CD4-positive, alpha-beta T cell treated with Interleukin-21 for 1 hour (primary cell): Measurements from ENCODE around the gene NFIL3.
"Not testable (repeated sequence)": the region's sequence is repeated elsewhere in the genome, so short reads cannot be mapped to it uniquely, and the experiment has no call there.

ENCODE experiments used
- DNase-seq: peaks from one replicate; pipeline ENCODE4 v3.0.0-alpha.2; 2020

The NFIL3 gene

GRCh38 chr9:91393826-91394225 lies 29.8 kb downstream of the NFIL3 start:
- DNase-seq: no peak

DNA sequence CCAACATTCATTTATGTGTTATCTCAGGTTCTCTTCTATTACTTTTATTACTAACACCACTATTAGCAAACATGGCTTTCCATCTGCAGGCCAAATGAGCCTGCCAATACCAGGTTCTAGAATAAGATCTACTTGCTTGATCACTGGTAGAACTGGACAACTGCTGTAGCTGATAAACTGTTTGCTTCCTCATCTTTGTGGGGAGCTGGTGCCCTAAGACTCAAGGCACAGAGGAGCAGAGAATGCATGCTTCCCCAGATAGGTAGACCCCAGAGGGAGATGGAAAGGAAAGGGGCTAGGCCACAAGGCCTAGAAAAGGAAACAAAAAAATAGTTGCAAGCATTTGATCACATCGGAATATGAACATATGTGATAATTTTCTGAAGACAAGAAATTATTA lies 31.2 kb downstream of the NFIL3 start:
- DNase-seq: no peak

- DNase-seq: no peak
Observed at GRCh38 chr9:91391818-91392217, 31.8 kb downstream of the NFIL3 start.

DNA sequence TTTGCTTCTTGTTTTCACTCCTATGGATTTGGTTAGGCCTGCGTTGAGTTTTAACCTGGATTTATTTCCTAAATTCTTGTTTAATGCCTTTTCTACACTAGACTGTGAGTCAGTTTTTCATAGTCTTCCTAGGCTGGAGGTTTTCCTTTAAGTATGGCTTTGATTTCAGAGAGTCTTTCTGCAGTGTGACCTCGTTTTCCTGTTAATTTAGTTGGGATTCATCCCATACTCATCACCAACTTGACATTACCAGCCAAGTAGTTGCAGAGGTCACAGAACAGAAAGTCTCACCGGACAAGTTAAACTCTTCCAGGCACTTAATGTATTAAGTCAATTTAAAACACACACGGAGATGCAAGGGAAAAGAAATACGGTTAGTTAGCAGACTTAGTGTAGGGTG lies 32.2 kb downstream of the NFIL3 start:
- DNase-seq: no peak

DNA sequence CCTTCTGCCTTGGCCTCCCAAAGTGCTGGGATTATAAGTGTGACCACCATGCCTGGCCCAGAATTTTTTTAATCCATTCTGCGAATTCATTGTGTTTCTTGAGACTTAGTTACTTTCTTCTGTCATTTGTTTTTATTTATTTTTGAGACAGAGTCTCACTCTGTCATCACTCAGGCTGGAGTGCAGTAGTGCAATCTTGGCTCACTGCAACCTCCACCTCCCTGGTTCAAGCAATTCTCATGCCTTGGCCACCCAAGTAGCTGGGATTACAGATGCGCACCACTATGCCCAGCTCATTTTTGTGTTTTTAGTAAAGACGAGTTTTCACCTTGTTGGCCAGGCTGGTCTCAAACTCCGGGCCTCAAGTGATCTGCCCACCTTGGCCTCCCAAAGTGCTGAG lies 33.9 kb downstream of the NFIL3 start:
- not testable (repeated sequence) for DNase-seq

DNA sequence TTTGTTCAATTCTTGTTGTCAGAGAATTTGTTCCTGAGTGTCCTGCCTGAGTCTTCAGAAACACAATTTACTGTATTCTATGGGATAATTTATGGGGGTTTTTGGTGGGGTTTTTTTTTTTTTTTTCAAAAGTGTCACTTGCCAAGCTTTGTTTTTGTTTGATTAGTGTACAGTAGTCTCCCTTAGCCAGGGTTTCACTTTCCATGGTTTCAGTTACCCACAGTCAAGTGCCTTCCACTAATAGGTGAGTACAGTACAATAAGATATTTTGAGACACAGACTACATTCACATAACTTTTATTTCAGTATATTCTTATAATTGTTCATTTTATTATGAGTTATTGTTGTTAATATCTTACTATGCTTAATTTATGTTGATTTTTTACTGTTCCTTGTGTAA lies 36.9 kb downstream of the NFIL3 start:
- DNase-seq: no peak

DNA sequence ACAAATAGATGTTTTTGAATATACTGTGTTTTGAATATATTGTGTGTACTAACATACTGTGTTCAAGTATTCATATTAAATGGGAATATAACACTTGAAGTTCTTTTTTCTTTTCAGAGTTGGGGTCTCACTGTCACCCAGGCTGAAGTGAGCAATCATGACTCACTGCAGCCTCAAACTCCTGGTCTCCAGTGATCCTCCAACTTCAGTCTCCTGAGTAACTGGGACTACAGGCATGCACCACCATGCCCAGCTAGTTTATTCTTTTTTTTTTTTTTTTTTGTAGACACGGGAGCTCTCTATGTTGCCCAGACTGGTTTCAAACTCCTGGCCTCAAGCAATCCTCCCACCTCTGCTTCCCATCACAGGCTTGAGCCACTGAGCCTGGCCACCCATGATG lies 38.7 kb downstream of the NFIL3 start:
- DNase-seq: no peak

- DNase-seq: no peak
Observed at GRCh38 chr9:91383577-91383976, 40.1 kb downstream of the NFIL3 start.

- DNase-seq: no peak
Observed at GRCh38 chr9:91382298-91382697, 41.3 kb downstream of the NFIL3 start.

DNA sequence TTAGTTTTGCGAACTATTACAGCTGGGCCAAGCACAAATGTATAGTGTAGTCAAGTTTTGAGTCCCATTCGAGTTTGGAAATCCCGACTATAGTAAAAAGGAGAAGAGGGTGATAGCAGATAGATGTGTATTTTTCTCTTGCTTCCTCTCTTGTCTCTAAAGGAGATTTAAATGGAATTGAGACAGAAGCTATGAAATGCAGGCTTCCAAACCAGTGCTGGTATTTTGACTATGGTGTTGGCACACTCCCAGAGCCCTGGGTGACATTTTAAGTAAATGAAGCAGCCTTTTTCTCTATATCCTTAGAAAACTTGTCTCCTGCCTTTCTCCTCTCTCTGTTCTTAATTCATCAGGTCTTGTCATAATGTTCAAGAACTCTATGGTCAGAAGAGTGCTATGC lies 44.2 kb downstream of the NFIL3 start:
- no peak for DNase-seq

DNA sequence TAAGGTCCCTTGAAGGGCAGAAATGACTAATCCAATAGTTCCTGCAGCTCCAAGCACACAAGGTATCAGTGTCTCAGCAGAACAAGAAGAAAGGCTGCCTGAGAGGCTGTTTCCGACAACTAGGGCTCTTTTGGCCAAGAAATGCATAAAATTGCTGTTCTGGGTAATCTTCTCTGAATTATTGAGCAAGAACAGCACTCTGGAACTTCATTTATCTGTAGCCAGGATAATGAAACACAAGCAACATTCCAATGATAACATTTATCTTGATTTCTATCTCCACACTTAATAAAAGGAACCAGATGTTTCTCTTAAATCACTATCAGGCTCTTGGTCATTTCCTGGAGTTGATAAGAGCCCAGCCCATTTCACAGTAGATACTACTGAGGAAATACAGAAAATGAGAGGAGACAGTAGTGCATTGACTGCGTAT lies 44.9 kb downstream of the NFIL3 start:
- no peak for DNase-seq

DNA sequence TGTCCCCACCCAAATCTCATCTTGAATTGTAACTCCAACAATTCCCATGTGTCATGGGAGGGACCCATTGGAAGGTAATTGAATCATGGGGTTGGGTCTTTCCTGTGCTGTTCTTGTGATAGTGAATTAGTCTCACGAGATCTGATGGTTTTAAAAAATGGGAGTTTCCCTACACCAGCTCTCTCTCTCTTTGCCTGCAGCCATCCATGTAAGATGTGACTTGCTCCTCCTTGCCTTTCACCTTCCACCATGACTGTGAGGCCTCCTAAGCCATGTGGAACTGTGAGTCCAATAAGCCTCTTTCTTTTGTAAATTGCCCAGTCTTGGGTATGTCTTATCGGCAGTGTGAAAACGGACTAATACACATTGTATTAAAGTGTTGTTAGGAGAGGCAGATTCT lies 45.6 kb downstream of the NFIL3 start:
- DNase-seq: not testable (repeated sequence)

DNA sequence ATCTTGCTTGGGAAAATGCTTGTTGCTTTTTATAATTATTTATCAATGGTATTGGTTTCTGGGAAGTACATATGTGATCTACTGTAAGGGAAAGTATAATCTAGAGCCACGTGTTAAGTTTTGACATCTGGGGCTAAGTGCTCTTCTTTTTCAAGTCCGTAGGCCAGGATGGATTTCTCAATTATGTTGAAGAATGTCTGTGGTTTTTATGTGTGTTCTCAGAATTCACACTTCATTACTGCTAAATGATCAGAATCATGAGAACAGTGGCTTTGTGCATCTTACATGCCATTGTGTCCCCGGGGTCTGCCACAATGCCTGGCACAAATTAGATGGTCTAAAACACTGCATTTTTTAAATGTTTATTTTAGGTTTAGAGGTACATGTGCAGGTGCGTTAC lies 47.4 kb downstream of the NFIL3 start:
- DNase-seq: no peak

DNA sequence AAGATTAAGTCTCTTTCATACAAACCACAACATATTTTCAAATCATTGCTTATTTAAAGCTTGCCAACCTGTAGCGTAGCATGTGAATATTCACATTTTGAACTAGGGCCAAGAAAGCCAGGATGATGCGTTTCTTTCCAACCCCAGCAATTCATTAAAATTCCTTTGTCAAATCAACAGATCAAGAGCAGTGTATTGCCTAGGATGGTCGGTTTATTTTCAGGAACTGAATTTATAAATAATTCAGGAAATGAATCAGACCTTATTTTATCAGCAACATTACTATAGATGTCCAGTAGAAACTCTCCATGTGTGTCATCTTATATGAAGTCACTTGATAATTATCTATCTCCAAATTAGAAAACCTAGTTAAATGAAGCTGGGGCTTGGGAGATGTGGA lies 48.7 kb downstream of the NFIL3 start:
- no peak for DNase-seq

DNA sequence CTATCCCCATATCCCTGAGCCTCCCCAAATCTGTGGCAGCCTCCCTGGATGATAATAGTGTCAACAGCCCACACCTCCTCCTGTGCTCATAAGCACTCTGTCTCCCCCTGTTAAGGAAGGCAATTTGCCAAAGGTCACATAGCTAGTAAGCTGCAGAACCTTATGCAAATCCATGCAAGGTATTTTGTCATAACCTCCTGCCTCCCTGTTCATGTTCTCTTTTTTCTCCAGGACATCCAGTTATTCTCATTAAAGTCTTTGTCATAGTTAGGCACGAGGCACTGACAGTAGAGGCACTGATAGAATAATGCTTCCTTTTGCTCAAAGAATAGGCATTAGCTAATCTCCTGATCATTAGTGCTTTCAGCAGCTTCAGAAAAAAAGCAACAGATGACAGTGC lies 51.7 kb downstream of the NFIL3 start:
- no peak for DNase-seq

DNA sequence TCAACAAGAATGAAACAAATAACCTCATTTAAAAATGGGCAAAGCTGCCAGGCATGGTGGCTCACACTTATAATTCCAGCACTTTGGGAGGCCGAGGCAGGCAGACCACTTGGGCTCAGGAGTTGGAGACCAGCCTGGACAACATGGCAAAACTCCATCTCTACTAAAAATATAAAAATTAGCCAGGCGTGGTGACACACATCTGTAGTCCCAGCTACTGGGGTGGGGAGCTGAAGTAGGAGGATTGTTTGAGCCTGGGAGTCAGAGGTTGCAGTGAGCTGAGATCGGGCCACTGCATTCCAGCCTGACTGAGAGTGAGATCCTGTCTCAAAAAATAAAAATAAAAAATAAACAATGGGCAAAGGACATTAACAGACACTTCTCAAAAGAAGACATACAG lies 53.6 kb downstream of the NFIL3 start:
- DNase-seq: not testable (repeated sequence)

DNA sequence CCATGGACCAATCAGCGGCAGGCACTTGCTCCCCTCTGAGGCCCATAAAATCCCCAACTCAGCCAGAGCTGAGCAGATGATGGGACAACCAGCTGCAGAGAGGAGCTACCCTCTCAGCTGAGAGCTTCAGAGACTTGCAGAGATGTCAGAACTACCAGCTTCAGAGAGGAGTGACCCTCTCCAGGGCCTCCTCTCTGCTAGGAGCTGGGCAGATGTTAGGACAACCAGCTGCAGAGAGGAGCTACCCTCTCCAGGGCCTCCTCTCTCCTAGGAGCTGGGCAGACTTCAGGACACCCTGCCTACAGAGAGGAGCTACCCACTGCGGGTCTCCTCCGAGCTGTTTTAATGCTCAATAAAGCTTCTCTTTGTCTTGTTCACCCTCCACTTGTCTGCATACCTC lies 58.9 kb downstream of the NFIL3 start:
- no peak for DNase-seq

GRCh38 chr9:91364005-91364404 lies 59.6 kb downstream of the NFIL3 start:
- no peak for DNase-seq

DNA sequence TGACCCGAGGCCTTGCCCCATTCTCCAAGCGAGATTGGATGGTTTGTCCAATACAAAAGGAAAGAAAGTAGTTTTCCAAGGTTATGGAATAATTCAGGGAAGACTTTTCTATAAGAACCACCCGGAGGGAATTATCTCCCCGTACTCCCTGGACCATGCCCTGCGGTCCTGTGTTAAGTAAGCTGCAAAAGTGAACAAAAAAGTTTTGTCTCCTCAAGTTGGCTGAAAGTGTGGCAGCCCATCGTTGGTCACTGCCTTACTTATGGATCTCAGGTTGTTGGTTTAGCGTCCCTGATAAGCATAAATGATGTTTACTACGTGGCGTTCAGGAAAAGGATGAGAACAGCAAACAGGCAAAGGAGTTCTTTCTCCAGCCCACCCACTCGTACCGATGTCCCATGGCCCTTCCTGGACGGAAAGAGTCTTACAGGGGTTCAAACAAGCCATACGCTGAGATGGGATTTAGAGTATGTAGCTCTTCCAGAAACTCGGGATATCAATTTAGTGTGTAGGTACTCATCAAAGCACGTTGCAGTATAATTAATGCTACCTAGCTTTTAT lies 61.5 kb downstream of the NFIL3 start:
- DNase-seq: no peak

- DNase-seq: peak; percentile 87
Observed at GRCh38 chr9:91361291-91362050, 62.2 kb downstream of the NFIL3 start, which contains the start of gene AUH. Gene AUH (minus strand): TSS chr9:91361918. CDS start chr9:91361889, 29 bp downstream.

DNA sequence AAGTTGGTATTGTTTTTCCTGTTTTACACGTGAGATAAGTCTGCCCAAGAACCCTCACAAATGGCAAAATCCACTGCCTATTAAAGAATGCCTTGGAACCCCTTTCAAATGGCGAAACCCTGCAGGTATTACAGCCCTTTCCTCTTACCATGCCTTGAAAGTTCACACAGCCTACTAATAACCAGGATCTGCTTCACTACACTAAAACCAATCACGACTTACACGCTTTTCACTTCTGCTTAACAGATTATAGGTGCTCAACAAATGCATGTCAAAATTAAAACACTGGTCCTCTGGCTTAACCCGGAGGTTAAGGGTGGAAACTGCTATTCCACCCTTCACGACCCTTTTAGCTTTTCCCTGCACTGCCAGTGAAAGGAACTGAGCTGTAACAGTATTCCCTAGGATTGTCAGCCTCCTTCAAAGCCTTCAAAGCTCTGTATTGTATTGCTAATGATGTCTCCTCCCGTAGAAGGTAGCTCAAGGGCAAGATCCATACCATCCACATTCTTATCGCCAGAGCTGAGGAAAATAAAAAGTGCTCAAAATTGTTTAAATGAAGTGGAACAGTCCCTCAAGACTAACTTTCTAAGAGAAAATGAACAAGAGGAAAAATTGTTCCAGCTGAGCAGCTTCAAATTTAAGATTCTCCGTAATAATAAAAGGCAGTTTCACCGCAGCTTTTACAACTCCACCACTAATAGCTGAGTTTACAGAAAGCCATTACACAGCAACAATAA lies 62.9 kb downstream of the NFIL3 start:
- no peak for DNase-seq

GRCh38 chr9:91359734-91360470 lies 63.7 kb downstream of the NFIL3 start:
- no peak for DNase-seq

- DNase-seq: no peak
Observed at GRCh38 chr9:91359083-91359482, 64.5 kb downstream of the NFIL3 start.
